ENCODE measurements around the gene TESMIN.

TESMIN gene

DNA sequence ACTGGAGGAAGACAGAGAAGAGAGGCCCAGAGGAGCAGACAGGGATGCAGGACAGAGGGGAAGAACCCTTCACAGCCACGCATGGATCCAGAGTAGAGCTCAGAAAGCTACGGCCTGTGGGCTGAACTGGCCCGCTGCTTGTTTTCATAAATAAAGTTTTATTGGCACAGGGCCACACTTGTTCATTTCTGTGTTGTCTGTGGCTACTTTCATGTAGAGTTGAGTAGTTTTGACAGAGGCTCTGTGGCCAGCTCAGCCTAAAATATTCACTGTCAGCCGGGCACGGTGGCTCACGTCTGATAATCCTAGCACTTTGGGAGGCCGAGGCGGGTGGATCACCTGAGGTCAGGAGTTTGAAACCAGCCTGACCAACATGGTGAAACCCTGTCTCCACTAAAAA, 93.2 kb downstream of the TESMIN start:
- no peak for DNase-seq
